B cell (primary cell): ENCODE results near the gene CERT1. TPM values are rescaled to one million over a fixed set of nuclear protein-coding genes. Genes with fewer than 3 reads are reported as not detected.

ENCODE experiments used
- ATAC-seq: fragments of 200-7000 bp; cut with Tn5 transposase; one replicate; pipeline ENCODE4 v1.10.0; 2021; ENCODE audit warnings: low read depth, mild to moderate bottlenecking, moderate number of reproducible peaks, moderate library complexity
- CTCF ChIA-PET: fragments of 350-600 bp; sonication (Branson Sonifier 250); formaldehyde crosslinking; loops from one replicate; lab custom pipeline; 2021; ENCODE audit warnings: antibody characterized with exemption, inconsistent platforms; lab: Charles Lee
- POLR2A ChIA-PET: fragments of 350-600 bp; sonication (Branson Sonifier 250); formaldehyde crosslinking; loops from one replicate; lab custom pipeline; 2021; ENCODE audit warnings: antibody characterized with exemption; lab: Charles Lee
- DNase-seq: peaks from one replicate; pipeline ENCODE4 v3.0.0; 2013
- H2AFZ ChIP-seq: 2 replicates; pipeline ENCODE4 v1.6.1; 2012; ENCODE audit warnings: mild to moderate bottlenecking, low read depth, low read length; ENCODE audit not compliant: insufficient read depth, poor library complexity, severe bottlenecking
- H3K27ac ChIP-seq, 2 donors: 1 replicate in 1 of 2; 2 replicates in 1 of 2; pipeline ENCODE4 v1.5.1; 2012 to 2013; ENCODE audit warnings: low read length in 2 of 2, mild to moderate bottlenecking in 2 of 2, moderate library complexity in 1 of 2
- H3K27me3 ChIP-seq, 4 experiments: fragments of 200-600 bp in 1 of 4; sonication (generic) in 1 of 4; replicated peaks in 1 of 4; 1 replicate in 2 of 4; 2 replicates in 2 of 4; pipeline versions ENCODE4 v1.6.1 to v1.7.0; 2013 to 2016; ENCODE audit warnings: low read length in 3 of 4, mild to moderate bottlenecking in 2 of 4, mixed read lengths in 1 of 4, moderate library complexity in 1 of 4; ENCODE audit not compliant: insufficient read depth in 4 of 4, control insufficient read depth in 3 of 4; ENCODE audit errors: control extremely low read depth in 1 of 4
- H3K36me3 ChIP-seq, 2 experiments: replicated peaks in 1 of 2; 1 replicate in 1 of 2; 2 replicates in 1 of 2; pipeline versions ENCODE4 v1.6.1 to v1.7.1; 2013; ENCODE audit warnings: low read length in 1 of 2; ENCODE audit not compliant: insufficient read depth in 2 of 2, control insufficient read depth in 1 of 2; ENCODE audit errors: control extremely low read depth in 1 of 2, extremely low read depth in 1 of 2
- H3K4me1 ChIP-seq, 2 donors: fragments of 200-600 bp in 1 of 2; sonication (generic) in 1 of 2; 1 replicate in 1 of 2; 2 replicates in 1 of 2; pipeline versions ENCODE4 v1.5.1 to v1.6.1; 2013 to 2017; ENCODE audit warnings: low read length in 2 of 2; ENCODE audit not compliant: control insufficient read depth in 2 of 2, insufficient read depth in 2 of 2
- H3K4me2 ChIP-seq: replicated peaks from 2 replicates; pipeline ENCODE3; 2012; ENCODE audit warnings: mild to moderate bottlenecking, low read depth, low read length; ENCODE audit not compliant: poor library complexity, severe bottlenecking
- H3K4me3 ChIP-seq, 5 experiments: fragments of 200-600 bp in 1 of 5; sonication (generic) in 1 of 5; 1 replicate in 3 of 5; 2 replicates in 2 of 5; pipeline versions ENCODE4 v1.5.1 to v1.7.0; 2011 to 2016; ENCODE audit warnings: low read length in 4 of 5, mild to moderate bottlenecking in 4 of 5, low read depth in 2 of 5, control low read depth in 1 of 5, moderate library complexity in 1 of 5; ENCODE audit not compliant: insufficient read depth in 1 of 5; ENCODE audit errors: control extremely low read depth in 1 of 5, extremely low read depth in 1 of 5
- H3K79me2 ChIP-seq: fragments of 200-600 bp; sonication (generic); one replicate; pipeline ENCODE4 v1.6.0; 2016; ENCODE audit warnings: low read length; ENCODE audit not compliant: control insufficient read depth, insufficient read depth
- H3K9ac ChIP-seq: fragments of 200-600 bp; sonication (generic); 2 replicates; pipeline ENCODE4 v1.6.1; 2017; ENCODE audit warnings: mild to moderate bottlenecking, low read length, moderate library complexity
- H3K9me3 ChIP-seq, 3 donors: one replicate each; pipeline versions ENCODE4 v1.6.1 to v1.7.1; 2013; ENCODE audit warnings: low read length in 2 of 3; ENCODE audit not compliant: control insufficient read depth in 2 of 3, insufficient read depth in 1 of 3; ENCODE audit errors: control extremely low read depth in 1 of 3
- H4K20me1 ChIP-seq: 2 replicates; pipeline ENCODE4 v1.6.0; 2012; ENCODE audit warnings: mild to moderate bottlenecking, low read length; ENCODE audit not compliant: insufficient read depth, control insufficient read depth, poor library complexity, severe bottlenecking
- H3K27ac Mint-ChIP-seq: one replicate; pipeline ENCODE4 v1.8.0; 2021; ENCODE audit warnings: mixed read lengths
- H3K27me3 Mint-ChIP-seq: one replicate; pipeline ENCODE4 v1.8.0; 2021; ENCODE audit warnings: mixed read lengths
- H3K4me1 Mint-ChIP-seq: one replicate; pipeline ENCODE4 v1.8.0; 2021; ENCODE audit warnings: mixed read lengths
- H3K4me3 Mint-ChIP-seq: one replicate; pipeline ENCODE4 v1.8.0; 2021; ENCODE audit warnings: mixed read lengths
- H3K9me3 Mint-ChIP-seq: one replicate; pipeline ENCODE4 v1.8.0; 2022; ENCODE audit warnings: mixed read lengths; ENCODE audit not compliant: insufficient read depth
- CTCF ChIP-seq: fragments of 200-600 bp; IDR thresholded peaks from one replicate; pipeline ENCODE4 v1.8.0; 2022; ENCODE audit warnings: antibody characterized with exemption, mild to moderate bottlenecking
- EZH2 ChIP-seq: IDR thresholded peaks from 2 replicates; pipeline ENCODE4 v1.6.1; 2012; ENCODE audit warnings: borderline replicate concordance, low read depth, mild to moderate bottlenecking, moderate library complexity, low read length; ENCODE audit not compliant: insufficient read depth, poor library complexity, severe bottlenecking
- WGBS: methylation state at CpG from one replicate; pipeline ENCODE4 v1.1.5; 2013; ENCODE audit warnings: missing lambda C conversion rate; ENCODE audit not compliant: insufficient coverage; 5-methylcytosine and 5-hydroxymethylcytosine counted together
- intact Hi-C: fragments of 100-400 bp; cut with micrococcal nuclease; formaldehyde crosslinking; loops from one replicate; pipeline ENCODE4 v1.10.0; 2022
- polyA plus RNA-seq: library from polyadenylated mRNA; depleted of rRNA; stranded (reverse); fragments of >200 nt; gene quantifications from 2 replicates; pipeline ENCODE4 v1.2.3, GENCODE V29; 2012
- total RNA-seq, 2 donors: library from RNA; stranded (reverse); fragments of 120-200 nt in 1 of 2; gene quantifications; 1 replicate in 1 of 2; 2 replicates in 1 of 2; pipeline versions ENCODE4 v1.2.3 to v1.2.4, GENCODE V29; 2013 to 2022

The CERT1 gene
- total and polyA plus RNA-seq, 2 donors (not counting 1 experiment from before 2014, with no cell fraction given): 13.7 to 60.5 TPM

GRCh38 chr5:75510836-75511434 lies 494 bp downstream of the CERT1 start:
- H3K36me3 ChIP-seq: peaks cover 0 to 1% of the 10 kb centered on the region in 2 experiments
- peaks cover 25% of the 10 kb centered on the region for H4K20me1 ChIP-seq
- H3K27ac ChIP-seq: peak overlapping the region; percentile 74 to 79
- H3K79me2 ChIP-seq: peaks cover 94% of the 10 kb centered on the region
- H3K4me3 Mint-ChIP-seq: peak overlapping the region; percentile 93
- peak overlapping the region; percentile 54 to 83 (median 80) for H3K4me3 ChIP-seq
- ATAC-seq (peak; percentile 32), DNase-seq (no peak)
- peak overlapping the region; percentile 93 for H3K27ac Mint-ChIP-seq
- ChIA-PET POLR2A (interaction anchor here (0.6 to 1.2 kb wide), 2 partner anchors 13 to 57 kb away, joined by 3 to 4 read pairs; no protein-coding TSS in a partner anchor), CTCF (interaction anchor here (0.6 to 1.1 kb wide), 3 partner anchors 170 to 1981 kb away, joined by 3 read pairs; partner anchors contain the start of gene HMGCR)
- peaks cover 42 to 44% of the 10 kb centered on the region in 2 donors for H3K4me1 ChIP-seq
- H3K4me1 Mint-ChIP-seq: peaks cover 64% of the 10 kb centered on the region
- intact Hi-C loops: loop anchor here (1.0 to 10.0 kb wide), 9 partner anchors 56 to 1946 kb away; partner anchors contain the start of genes ANKRA2, GFM2, HEXB and HMGCR
- peak overlapping the region; percentile 83 for H3K9ac ChIP-seq
- H3K9me3 Mint-ChIP-seq: peaks cover 3% of the 10 kb centered on the region
- peaks cover 0 to 4% (median 4%) of the 10 kb centered on the region in 3 donors for H3K9me3 ChIP-seq
- under 1% methylated on average over 54 of the region's 54 CpGs for WGBS
- H2AFZ ChIP-seq: peak overlapping the region; percentile 85
- TF ChIP-seq CTCF (no peak), EZH2 (no peak)
- H3K27me3 ChIP-seq: no peaks in the 10 kb centered on the region
- peak overlapping the region; percentile 92 for H3K4me2 ChIP-seq
- no peaks in the 10 kb centered on the region for H3K27me3 Mint-ChIP-seq

GRCh38 chr5:75510417-75510835 lies 1.0 kb downstream of the CERT1 start:
- H2AFZ ChIP-seq: peak overlapping the region; percentile 85
- H3K27me3 Mint-ChIP-seq: no peaks in the 10 kb centered on the region

More at GRCh38 chr5:75510417-75510835, 1.0 kb downstream of the CERT1 start:
- H3K27me3 ChIP-seq: no peaks in the 10 kb centered on the region
- peaks cover 61% of the 10 kb centered on the region for H3K4me1 Mint-ChIP-seq
- peaks cover 3% of the 10 kb centered on the region for H3K9me3 Mint-ChIP-seq
- WGBS: 0% methylated on average over 12 of the region's 15 CpGs
- peaks cover 3 to 5% of the 10 kb centered on the region in 2 experiments for H3K36me3 ChIP-seq
- peaks cover 92% of the 10 kb centered on the region for H3K79me2 ChIP-seq
- H3K4me3 Mint-ChIP-seq: peak overlapping the region; percentile 93
- H3K4me1 ChIP-seq: peaks cover 37 to 39% of the 10 kb centered on the region in 2 donors
- DNase-seq (peak; percentile 43), ATAC-seq (no peak)
- peaks cover 30% of the 10 kb centered on the region for H4K20me1 ChIP-seq
- peak overlapping the region; percentile 54 to 83 (median 80) for H3K4me3 ChIP-seq
- peak overlapping the region; percentile 83 for H3K9ac ChIP-seq
- intact Hi-C loops: loop anchor here (2.0 to 10.0 kb wide), 6 partner anchors 57 to 1946 kb away; partner anchors contain the start of genes ANKRA2, GFM2, HEXB and IQGAP2
- TF ChIP-seq CTCF (no peak), EZH2 (no peak)
- peak overlapping the region; percentile 74 to 79 for H3K27ac ChIP-seq
- ChIA-PET POLR2A (no interaction called here), CTCF (no interaction called here)
- H3K9me3 ChIP-seq: peaks cover 0 to 4% (median 4%) of the 10 kb centered on the region in 3 donors
- peak overlapping the region; percentile 93 for H3K27ac Mint-ChIP-seq
- H3K4me2 ChIP-seq: peak overlapping the region; percentile 92
